HEK293 (cell line): Measurements from ENCODE around the gene PRR11.

Experiments used
- ZBTB21 ChIP-seq: fragments of 450-650 bp; formaldehyde crosslinking; IDR thresholded peaks from 2 replicates; pipeline ENCODE4 v1.5.1; 2017; ENCODE audit warnings: missing biosample characterization, missing genetic modification characterization
- ZNF394 ChIP-seq: fragments of 450-650 bp; formaldehyde crosslinking; IDR thresholded peaks from 2 replicates; pipeline ENCODE4 v1.5.1; 2016; ENCODE audit warnings: missing biosample characterization, missing genetic modification characterization, mild to moderate bottlenecking, moderate library complexity, borderline replicate concordance
- TF ChIP-seq, protein P1 (sequence below): fragments of 450-650 bp; formaldehyde crosslinking; IDR thresholded peaks from 2 replicates; pipeline ENCODE4 v1.5.1; 2016; ENCODE audit warnings: missing biosample characterization, missing genetic modification characterization

DNA sequence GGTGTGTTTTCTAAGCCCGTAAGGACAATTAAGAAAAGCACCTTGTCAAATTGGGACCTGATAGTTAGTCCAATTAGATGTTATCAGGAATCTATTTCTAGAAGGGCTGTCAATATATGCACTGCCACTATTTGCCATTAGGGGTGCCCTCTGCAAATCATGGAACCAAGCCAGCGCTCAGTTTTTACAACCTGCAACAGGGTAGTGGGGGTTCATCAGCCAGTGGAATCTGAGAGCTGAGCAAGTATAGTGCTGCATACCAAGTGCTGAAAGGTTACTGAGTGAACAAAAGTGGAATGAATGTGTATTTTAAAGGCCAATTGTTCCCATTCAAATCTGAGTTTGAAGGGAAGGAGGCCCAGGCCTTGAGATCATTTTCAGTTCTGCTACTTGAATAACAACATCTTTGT, 10.4 kb downstream of the PRR11 start:
- TF ChIP-seq ZNF394 (tag by site-specific recombination): no peak
- TF ChIP-seq, protein P1, sequence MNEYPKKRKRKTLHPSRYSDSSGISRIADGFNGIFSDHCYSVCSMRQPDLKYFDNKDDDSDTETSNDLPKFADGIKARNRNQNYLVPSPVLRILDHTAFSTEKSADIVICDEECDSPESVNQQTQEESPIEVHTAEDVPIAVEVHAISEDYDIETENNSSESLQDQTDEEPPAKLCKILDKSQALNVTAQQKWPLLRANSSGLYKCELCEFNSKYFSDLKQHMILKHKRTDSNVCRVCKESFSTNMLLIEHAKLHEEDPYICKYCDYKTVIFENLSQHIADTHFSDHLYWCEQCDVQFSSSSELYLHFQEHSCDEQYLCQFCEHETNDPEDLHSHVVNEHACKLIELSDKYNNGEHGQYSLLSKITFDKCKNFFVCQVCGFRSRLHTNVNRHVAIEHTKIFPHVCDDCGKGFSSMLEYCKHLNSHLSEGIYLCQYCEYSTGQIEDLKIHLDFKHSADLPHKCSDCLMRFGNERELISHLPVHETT (tag by site-specific recombination): no peak
- no peak for TF ChIP-seq ZBTB21
